Lower lobe of right lung (tissue), 2 donors: ENCODE data around the gene ARID1B. TPM values are rescaled to one million over a fixed set of nuclear protein-coding genes. Genes with fewer than 3 reads are reported as not detected.

Source experiments
- ATAC-seq, 2 donors: fragments of 200-7000 bp; cut with Tn5 transposase; one replicate each; pipeline ENCODE4 v1.9.1; 2020 to 2022; ENCODE audit warnings: mild to moderate bottlenecking in 2 of 2, moderate library complexity in 2 of 2
- DNase-seq: peaks from one replicate; pipeline ENCODE4 v3.0.0-alpha.2; 2020
- H3K27ac ChIP-seq: fragments of 200-600 bp; one replicate; pipeline ENCODE4 v1.8.0; 2022
- H3K27me3 ChIP-seq: fragments of 200-600 bp; one replicate; pipeline ENCODE4 v1.8.0; 2022; ENCODE audit warnings: low read depth
- H3K36me3 ChIP-seq: fragments of 200-600 bp; one replicate; pipeline ENCODE4 v1.8.0; 2022; ENCODE audit warnings: mild to moderate bottlenecking
- H3K4me1 ChIP-seq: fragments of 200-600 bp; one replicate; pipeline ENCODE4 v1.8.0; 2022
- H3K4me3 ChIP-seq: fragments of 200-600 bp; one replicate; pipeline ENCODE4 v1.8.0; 2022; ENCODE audit warnings: mild to moderate bottlenecking
- H3K9me3 ChIP-seq: fragments of 200-600 bp; one replicate; pipeline ENCODE4 v1.8.0; 2022
- CTCF ChIP-seq: fragments of 200-600 bp; IDR thresholded peaks from one replicate; pipeline ENCODE4 v1.8.0; 2022; ENCODE audit warnings: antibody characterized with exemption, mild to moderate bottlenecking
- intact Hi-C: fragments of 100-400 bp; cut with DNase I; formaldehyde crosslinking; loops from one replicate; pipeline ENCODE4 v1.11.0; 2022
- total RNA-seq: library from RNA; stranded (reverse); fragmentation: NEBNext Ultra II Directional; extraction: Animal tissue kit (Norgen Biotek cat#: 25700); gene quantifications from one replicate; pipeline ENCODE4 v1.2.1, GENCODE V29; 2021
- donor health status: DM: no; HTN: yes; CAD: no; lungs with severe emphysema.

Gene ARID1B
- total RNA-seq, 1 donor from 2014 or later: 95.5 TPM

DNA sequence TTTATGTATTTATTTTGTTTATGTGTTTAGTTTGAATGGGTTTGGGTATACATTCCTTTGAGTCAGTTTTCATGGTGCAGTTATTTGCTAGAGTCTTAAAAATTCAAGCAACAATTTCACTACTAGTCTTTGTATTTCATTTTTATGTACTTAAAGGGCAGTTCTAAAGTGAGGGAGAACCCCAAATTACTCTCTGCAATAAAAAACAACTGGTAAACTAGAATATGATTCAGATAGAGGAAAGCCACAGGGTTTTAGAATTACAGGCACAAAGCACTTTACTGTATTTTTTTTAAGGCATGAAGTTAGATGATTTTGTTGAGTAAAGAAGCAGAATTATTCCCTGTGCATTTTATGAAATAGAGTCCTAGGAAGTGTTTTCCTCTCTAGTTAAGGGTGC is 183.3 kb downstream of the ARID1B start:
- TF ChIP-seq CTCF: no peak
- no peak overlapping the region for H3K4me3 ChIP-seq
- intact Hi-C loops: no loop called here
- peaks cover 36% of the 10 kb centered on the region for H3K4me1 ChIP-seq
- no peak overlapping the region for H3K27ac ChIP-seq
- ATAC-seq (no peak), DNase-seq (no peak)
- no peaks in the 10 kb centered on the region for H3K27me3 ChIP-seq
- H3K36me3 ChIP-seq: no peaks in the 10 kb centered on the region
- H3K9me3 ChIP-seq: no peaks in the 10 kb centered on the region

- ATAC-seq: peak in 1 of 2 donors; percentile 34
Measured at GRCh38 chr6:156961282-156961892, 184.2 kb downstream of the ARID1B start.

GRCh38 chr6:156963712-156964700 is 186.8 kb downstream of the ARID1B start:
- DNase-seq (no peak), ATAC-seq (peak; percentile 83)
- Histone ChIP-seq H3K27me3 (no peaks in the 10 kb centered on the region), H3K27ac (peak overlapping the region; percentile 12), H3K9me3 (no peaks in the 10 kb centered on the region), H3K4me1 (peaks cover 22% of the 10 kb centered on the region), H3K4me3 (peak overlapping the region; percentile 38), H3K36me3 (no peaks in the 10 kb centered on the region)
- no peak for TF ChIP-seq CTCF
- intact Hi-C loops: no loop called here

More at GRCh38 chr6:156961282-156961892, 184.2 kb downstream of the ARID1B start:
- TF ChIP-seq CTCF: no peak
- Histone ChIP-seq H3K36me3 (no peaks in the 10 kb centered on the region), H3K4me1 (peaks cover 27% of the 10 kb centered on the region), H3K27ac (no peak overlapping the region), H3K9me3 (no peaks in the 10 kb centered on the region), H3K4me3 (no peak overlapping the region), H3K27me3 (no peaks in the 10 kb centered on the region)
- intact Hi-C loops: no loop called here
- DNase-seq: no peak

DNA sequence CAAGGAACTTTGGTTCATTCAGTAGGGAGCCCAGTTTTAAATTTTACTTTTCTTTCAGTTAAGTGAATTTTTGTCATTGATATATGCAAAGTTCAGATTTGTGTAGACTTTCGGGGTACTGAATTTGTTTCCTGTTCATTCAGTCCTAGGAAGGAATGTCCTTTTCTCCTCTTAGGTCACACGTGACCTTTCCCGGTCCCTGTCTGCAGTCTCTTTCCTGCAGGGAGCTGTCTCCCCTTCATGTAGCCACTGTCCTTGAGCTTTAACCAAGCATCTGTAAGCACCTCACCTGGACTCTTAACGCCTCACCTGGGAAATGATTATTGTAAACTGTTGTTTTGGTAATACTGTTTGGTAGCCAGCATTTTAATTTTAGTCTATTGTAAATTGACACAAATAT is 190.7 kb downstream of the ARID1B start:
- no peak for ATAC-seq
- Histone ChIP-seq H3K9me3 (no peaks in the 10 kb centered on the region), H3K27ac (no peak overlapping the region), H3K4me1 (peaks cover 34% of the 10 kb centered on the region), H3K4me3 (no peak overlapping the region), H3K27me3 (no peaks in the 10 kb centered on the region), H3K36me3 (no peaks in the 10 kb centered on the region)
- intact Hi-C loops: no loop called here
- TF ChIP-seq CTCF: no peak
- DNase-seq: no peak

DNA sequence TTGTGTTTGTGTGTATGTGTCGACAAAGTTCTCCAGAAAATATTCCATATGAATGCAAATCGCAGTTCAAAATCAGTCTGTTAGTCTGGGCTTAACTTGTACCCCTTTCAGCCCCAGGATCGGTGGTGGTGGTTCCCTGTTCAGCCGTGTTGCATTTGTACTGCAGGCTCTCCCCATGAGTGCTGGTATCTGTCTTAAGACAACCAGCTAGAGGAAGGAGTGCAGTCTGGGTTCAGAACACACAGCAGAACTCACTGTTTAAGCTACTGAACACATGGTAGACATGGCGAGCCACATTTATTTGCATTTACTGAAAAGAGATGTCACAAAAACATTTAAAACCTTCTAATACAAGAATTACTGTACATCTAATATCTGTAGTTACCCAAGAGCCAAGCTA is 192.1 kb downstream of the ARID1B start:
- intact Hi-C loops: no loop called here
- no peak for TF ChIP-seq CTCF

More for the DNA sequence above, 192.1 kb downstream of the ARID1B start:
- ATAC-seq (no peak), DNase-seq (no peak)
- Histone ChIP-seq H3K4me1 (peaks cover 28% of the 10 kb centered on the region), H3K27ac (no peak overlapping the region), H3K27me3 (no peaks in the 10 kb centered on the region), H3K4me3 (no peak overlapping the region), H3K9me3 (no peaks in the 10 kb centered on the region), H3K36me3 (no peaks in the 10 kb centered on the region)
